ENCODE data around the gene EVA1B.

DNA sequence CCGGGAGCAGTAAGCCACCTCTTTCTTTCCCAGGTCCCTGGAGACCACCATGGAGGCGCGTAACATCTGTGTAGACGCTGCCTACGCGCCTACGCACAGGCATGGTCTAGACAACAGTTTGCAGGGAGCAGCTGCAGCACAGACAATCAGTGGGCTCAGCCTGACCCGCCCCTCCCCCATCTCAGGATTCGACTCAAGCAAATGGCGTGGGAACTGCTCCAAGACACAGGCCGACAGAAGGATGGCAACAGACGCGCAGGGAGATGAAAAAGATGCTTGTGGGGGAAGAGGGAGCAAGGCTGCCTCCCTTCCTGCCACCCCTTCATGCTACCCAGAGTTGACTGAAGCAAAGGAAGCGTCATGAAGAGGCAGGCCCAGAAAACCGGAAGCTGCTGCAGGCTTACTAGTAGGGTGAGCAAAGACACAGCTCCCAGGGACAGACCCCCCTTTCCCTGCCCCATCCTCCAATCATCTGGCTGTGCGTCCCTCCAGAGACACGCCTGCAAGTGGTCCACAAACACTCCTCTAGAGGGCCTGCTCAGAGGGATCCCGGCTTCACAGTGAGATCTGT lies 42.7 kb upstream of the EVA1B start:
- TF ChIP-seq, protein P1, sequence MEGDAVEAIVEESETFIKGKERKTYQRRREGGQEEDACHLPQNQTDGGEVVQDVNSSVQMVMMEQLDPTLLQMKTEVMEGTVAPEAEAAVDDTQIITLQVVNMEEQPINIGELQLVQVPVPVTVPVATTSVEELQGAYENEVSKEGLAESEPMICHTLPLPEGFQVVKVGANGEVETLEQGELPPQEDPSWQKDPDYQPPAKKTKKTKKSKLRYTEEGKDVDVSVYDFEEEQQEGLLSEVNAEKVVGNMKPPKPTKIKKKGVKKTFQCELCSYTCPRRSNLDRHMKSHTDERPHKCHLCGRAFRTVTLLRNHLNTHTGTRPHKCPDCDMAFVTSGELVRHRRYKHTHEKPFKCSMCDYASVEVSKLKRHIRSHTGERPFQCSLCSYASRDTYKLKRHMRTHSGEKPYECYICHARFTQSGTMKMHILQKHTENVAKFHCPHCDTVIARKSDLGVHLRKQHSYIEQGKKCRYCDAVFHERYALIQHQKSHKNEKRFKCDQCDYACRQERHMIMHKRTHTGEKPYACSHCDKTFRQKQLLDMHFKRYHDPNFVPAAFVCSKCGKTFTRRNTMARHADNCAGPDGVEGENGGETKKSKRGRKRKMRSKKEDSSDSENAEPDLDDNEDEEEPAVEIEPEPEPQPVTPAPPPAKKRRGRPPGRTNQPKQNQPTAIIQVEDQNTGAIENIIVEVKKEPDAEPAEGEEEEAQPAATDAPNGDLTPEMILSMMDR (conservative IDR thresholded peaks at IDR 0.05), result no peak
- TF ChIP-seq EZH2 (IDR thresholded peaks at IDR 0.05; ENCODE audit: low read depth), result no peak
